MM.1S (cell line): ENCODE data around the gene EYA2.

Experiments used
- DNase-seq: peaks from one replicate; pipeline ENCODE4 v3.0.0-alpha.2; 2015
- H2AFZ ChIP-seq: fragments of 300-600 bp; sonication (generic); 2 replicates; pipeline ENCODE4 v1.6.0; 2016; ENCODE audit warnings: antibody characterized with exemption, low read length
- H3F3A ChIP-seq: fragments of 300-600 bp; sonication (generic); 2 replicates; pipeline ENCODE4 v1.6.1; 2016; ENCODE audit warnings: mild to moderate bottlenecking, antibody characterized with exemption, low read length, moderate library complexity, mixed read lengths; ENCODE audit not compliant: insufficient read depth
- H3K27ac ChIP-seq: fragments of 300-600 bp; sonication (generic); 2 replicates; pipeline ENCODE4 v1.5.1; 2016; ENCODE audit warnings: mild to moderate bottlenecking, low read length
- H3K27me3 ChIP-seq: fragments of 300-600 bp; sonication (generic); replicated peaks from 2 replicates; pipeline ENCODE4 v1.6.0; 2016; ENCODE audit warnings: low read length; ENCODE audit not compliant: insufficient read depth
- H3K36me3 ChIP-seq: fragments of 300-600 bp; sonication (generic); replicated peaks from 2 replicates; pipeline ENCODE4 v1.6.1; 2016; ENCODE audit warnings: mild to moderate bottlenecking, low read length, mixed read lengths; ENCODE audit not compliant: insufficient read depth
- H3K4me1 ChIP-seq: fragments of 300-600 bp; sonication (generic); 2 replicates; pipeline ENCODE4 v1.6.1; 2016; ENCODE audit warnings: low read length, mixed read lengths
- H3K4me2 ChIP-seq: fragments of 300-600 bp; sonication (generic); 2 replicates; pipeline ENCODE4 v1.6.0; 2016; ENCODE audit warnings: low read depth, low read length
- H3K4me3 ChIP-seq: fragments of 300-600 bp; sonication (generic); 2 replicates; pipeline ENCODE4 v1.5.1; 2016; ENCODE audit warnings: low read length, mixed read lengths
- H3K79me2 ChIP-seq: fragments of 300-600 bp; sonication (generic); 2 replicates; pipeline ENCODE4 v1.6.1; 2016; ENCODE audit warnings: mixed run types, low read length, mixed read lengths
- H3K9ac ChIP-seq: fragments of 300-600 bp; sonication (generic); 2 replicates; pipeline ENCODE4 v1.6.1; 2016; ENCODE audit warnings: low read length, mixed read lengths
- H3K9me2 ChIP-seq: fragments of 300-600 bp; sonication (generic); replicated peaks from 2 replicates; pipeline ENCODE4 v1.6.1; 2016; ENCODE audit warnings: mild to moderate bottlenecking, low read length, mixed read lengths; ENCODE audit not compliant: insufficient read depth
- H3K9me3 ChIP-seq: fragments of 300-600 bp; sonication (generic); replicated peaks from 2 replicates; pipeline ENCODE4 v1.6.1; 2016; ENCODE audit warnings: mild to moderate bottlenecking, low read length, mixed read lengths; ENCODE audit not compliant: insufficient read depth
- H4K20me1 ChIP-seq: fragments of 300-600 bp; sonication (generic); 2 replicates; pipeline ENCODE4 v1.6.1; 2016; ENCODE audit warnings: mild to moderate bottlenecking, low read length, moderate library complexity, mixed read lengths; ENCODE audit not compliant: insufficient read depth
- CTCF ChIP-seq: fragments of 300-600 bp; sonication (generic); IDR thresholded peaks from 2 replicates; pipeline ENCODE4 v1.5.1; 2016; ENCODE audit warnings: antibody characterized with exemption, low read length, mixed read lengths
- EZH2 ChIP-seq: fragments of 300-600 bp; sonication (generic); optimal IDR thresholded peaks from 2 replicates; pipeline ENCODE3; 2017; ENCODE audit warnings: low read depth, mild to moderate bottlenecking, antibody characterized with exemption, low read length, mixed read lengths
- EZH2phosphoT487 ChIP-seq: fragments of 300-600 bp; sonication (generic); IDR thresholded peaks from 2 replicates; pipeline ENCODE4 v1.6.1; 2018; ENCODE audit warnings: antibody characterized with exemption, low read length

Gene EYA2

GRCh38 chr20:47159166-47159565 lies 264.5 kb downstream of the EYA2 start:
- no peak overlapping the region for H2AFZ ChIP-seq
- no peaks in the 10 kb centered on the region for H3K9me2 ChIP-seq
- no peak for DNase-seq
- no peaks in the 10 kb centered on the region for H3K79me2 ChIP-seq
- H3K36me3 ChIP-seq: no peaks in the 10 kb centered on the region
- no peak overlapping the region for H3K9ac ChIP-seq
- no peaks in the 10 kb centered on the region for H3F3A ChIP-seq
- H3K27me3 ChIP-seq: no peaks in the 10 kb centered on the region
- TF ChIP-seq EZH2 (no peak), CTCF (no peak), EZH2phosphoT487 (no peak)
- H3K4me3 ChIP-seq: no peak overlapping the region
- H4K20me1 ChIP-seq: no peaks in the 10 kb centered on the region
- no peak overlapping the region for H3K4me2 ChIP-seq
- no peaks in the 10 kb centered on the region for H3K9me3 ChIP-seq
- H3K27ac ChIP-seq: no peak overlapping the region
- H3K4me1 ChIP-seq: no peaks in the 10 kb centered on the region

- no peak for TF ChIP-seq CTCF
- TF ChIP-seq EZH2: no peak
- no peak for TF ChIP-seq EZH2phosphoT487
- Histone ChIP-seq H3K36me3 (no peaks in the 10 kb centered on the region), H2AFZ (no peak overlapping the region), H3K4me3 (no peak overlapping the region), H3K27me3 (no peaks in the 10 kb centered on the region), H3K27ac (no peak overlapping the region), H3K4me2 (no peak overlapping the region), H3K9me3 (no peaks in the 10 kb centered on the region), H3K79me2 (no peaks in the 10 kb centered on the region), H3K9me2 (no peaks in the 10 kb centered on the region), H3F3A (no peaks in the 10 kb centered on the region), H3K4me1 (no peaks in the 10 kb centered on the region), H3K9ac (no peak overlapping the region), H4K20me1 (no peaks in the 10 kb centered on the region)
- no peak for DNase-seq
Measured at GRCh38 chr20:47160240-47160639, 265.6 kb downstream of the EYA2 start.

- Histone ChIP-seq H3K27ac (no peak overlapping the region), H3K9ac (no peak overlapping the region), H4K20me1 (no peaks in the 10 kb centered on the region), H3K79me2 (no peaks in the 10 kb centered on the region), H3K27me3 (no peaks in the 10 kb centered on the region), H2AFZ (no peak overlapping the region), H3K4me3 (no peak overlapping the region), H3K9me3 (no peaks in the 10 kb centered on the region), H3K36me3 (no peaks in the 10 kb centered on the region), H3F3A (no peaks in the 10 kb centered on the region), H3K4me2 (no peak overlapping the region), H3K9me2 (no peaks in the 10 kb centered on the region), H3K4me1 (no peaks in the 10 kb centered on the region)
- no peak for DNase-seq
- TF ChIP-seq EZH2phosphoT487 (no peak), CTCF (no peak), EZH2 (no peak)
Measured at GRCh38 chr20:47160992-47161391, 266.3 kb downstream of the EYA2 start.
